Stimulated activated CD8-positive, alpha-beta memory T cell treated with anti-CD3 and anti-CD28 coated beads, Interleukin-15, amount 100 ng/mL, for 4 hours (primary cell): Measurements from ENCODE around the gene POLN.
"Not testable (repeated sequence)": the region's sequence is repeated elsewhere in the genome, so short reads cannot be mapped to it uniquely, and the experiment has no call there.

Experiments used
- DNase-seq, 2 donors: peaks; one replicate each; pipeline ENCODE4 v3.0.0-alpha.2; 2020; ENCODE audit warnings: low read depth in 2 of 2

The POLN gene

DNA sequence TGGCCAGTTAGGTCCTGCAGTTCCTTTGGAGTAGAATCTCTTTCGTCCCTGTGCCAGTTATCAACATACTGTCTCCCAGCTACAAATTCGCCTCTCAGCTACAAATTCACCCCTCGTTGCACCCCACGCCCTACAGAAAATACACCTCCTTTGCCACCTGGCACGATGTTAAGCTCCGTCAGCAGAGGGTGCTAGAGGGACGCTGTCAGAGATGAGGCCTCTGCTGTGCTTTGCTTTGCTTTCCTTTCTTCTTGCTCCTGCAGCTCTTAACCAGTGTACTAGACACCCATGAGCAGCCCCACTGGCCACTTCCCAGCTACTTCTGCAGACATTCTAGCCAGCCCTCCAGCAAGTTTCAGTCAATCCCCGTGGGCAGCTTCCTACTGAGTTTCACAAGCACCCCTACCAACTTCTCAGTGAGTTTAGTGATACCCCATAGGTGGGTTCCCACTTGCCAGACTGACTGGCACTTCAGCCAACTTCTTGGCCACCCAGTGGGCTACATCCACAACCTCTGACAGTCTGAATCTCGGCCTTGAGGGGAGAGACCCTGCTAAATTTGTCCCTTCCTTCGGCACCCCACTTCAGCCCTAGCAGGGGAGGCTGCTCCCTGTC lies 21.8 kb downstream of the POLN start:
- peak; percentile 41 to 57 for DNase-seq

DNA sequence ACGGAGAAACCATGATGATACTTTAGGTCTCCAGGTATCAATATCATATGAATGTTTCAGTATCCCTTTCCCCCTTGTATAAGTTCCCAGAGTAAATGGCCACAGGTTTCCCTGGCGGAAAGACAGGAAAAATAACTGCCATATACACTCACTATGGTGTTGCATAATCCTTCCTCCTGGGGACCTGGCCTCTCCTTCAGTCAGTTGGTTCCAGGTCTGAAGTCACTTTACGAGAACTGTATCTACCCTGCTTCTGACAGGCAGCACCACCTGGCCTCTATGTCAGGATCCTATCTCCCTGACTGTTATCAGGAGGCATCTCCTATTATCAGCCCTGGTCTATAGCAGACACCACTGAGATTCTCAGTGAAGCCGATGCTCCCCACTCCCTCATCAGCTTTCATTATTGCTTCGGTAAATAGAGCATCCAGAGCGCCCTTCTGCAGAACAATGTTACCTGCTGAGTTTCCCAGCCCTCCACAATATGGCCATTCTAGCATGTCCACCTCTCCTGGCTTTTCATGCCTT lies 22.6 kb downstream of the POLN start:
- no peak for DNase-seq

- no peak for DNase-seq
Measured at GRCh38 chr4:2218436-2218835, 23.5 kb downstream of the POLN start.

GRCh38 chr4:2217726-2218125 lies 24.2 kb downstream of the POLN start:
- no peak for DNase-seq

DNA sequence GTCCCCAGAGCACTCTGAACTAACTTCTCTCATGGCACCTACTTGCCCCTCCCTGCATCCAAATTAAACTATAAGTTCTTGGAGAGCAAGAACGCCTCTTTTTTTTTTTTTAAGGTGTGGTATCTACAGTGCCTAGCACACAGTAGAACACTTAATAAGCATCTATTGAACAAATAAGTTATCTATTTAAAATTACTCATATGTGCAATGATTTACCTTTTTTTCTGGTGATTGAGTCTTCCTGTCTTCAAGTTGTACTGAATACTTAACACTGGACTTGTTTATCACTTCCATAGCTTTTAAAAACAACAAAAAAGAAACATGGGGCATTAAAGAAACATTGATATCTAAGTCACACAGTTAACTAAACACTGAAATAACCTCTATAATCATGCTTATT lies 29.1 kb downstream of the POLN start:
- no peak for DNase-seq

- not testable (repeated sequence) for DNase-seq
Measured at GRCh38 chr4:2202789-2203188, 39.1 kb downstream of the POLN start.

DNA sequence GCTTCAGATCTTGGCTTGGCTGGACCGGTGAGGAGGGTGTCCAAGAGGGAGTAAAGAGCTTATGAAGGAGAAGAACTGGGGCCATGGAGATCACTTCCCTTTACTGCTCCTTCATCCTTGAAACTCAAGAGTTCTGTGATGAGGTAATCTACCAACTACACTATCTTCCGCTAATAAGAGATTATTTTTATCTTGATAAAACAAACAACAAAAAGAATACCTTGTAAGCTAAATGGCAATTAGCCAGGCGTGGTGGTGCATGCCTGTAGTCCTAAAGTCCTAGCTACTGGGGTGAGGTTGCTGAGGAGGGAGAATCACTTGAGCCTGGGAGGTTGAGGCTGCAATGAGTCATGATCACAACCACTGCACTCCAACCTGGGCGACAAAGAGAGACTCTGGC lies 47.4 kb downstream of the POLN start:
- DNase-seq, result no peak

DNA sequence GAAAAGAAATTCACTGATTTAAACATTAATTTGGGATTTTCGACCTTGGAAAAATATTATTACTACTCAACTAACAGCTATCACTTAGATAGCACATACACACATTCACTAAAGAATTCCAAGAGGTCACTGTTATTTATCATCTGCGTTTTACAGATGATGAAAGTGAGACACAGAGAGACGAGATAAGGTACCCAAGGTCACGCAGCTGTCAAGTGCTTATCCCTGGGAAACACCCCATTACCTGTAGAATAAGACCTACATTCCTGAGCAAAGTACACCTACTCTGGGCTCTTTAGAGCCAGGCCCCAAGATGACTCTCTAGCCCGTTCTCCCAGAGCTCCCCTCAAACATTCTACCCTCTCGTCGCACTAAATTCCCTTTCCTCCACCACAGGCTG lies 48.6 kb downstream of the POLN start:
- DNase-seq, result no peak

DNA sequence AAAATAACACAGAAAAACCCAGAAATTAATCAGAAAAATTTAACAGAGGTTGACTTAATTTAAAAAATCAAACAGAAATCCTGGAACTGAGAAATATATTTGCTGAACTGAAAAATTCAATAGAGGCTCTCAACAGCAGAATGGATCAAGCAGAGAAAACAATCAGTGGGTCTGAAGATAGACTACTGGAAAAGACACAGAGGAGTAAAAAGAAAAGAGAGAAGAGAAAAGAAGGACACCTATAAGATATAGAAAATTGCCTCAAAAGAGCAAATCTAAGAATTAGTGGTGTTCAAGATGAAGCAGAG lies 55.1 kb downstream of the POLN start:
- no peak for DNase-seq

DNA sequence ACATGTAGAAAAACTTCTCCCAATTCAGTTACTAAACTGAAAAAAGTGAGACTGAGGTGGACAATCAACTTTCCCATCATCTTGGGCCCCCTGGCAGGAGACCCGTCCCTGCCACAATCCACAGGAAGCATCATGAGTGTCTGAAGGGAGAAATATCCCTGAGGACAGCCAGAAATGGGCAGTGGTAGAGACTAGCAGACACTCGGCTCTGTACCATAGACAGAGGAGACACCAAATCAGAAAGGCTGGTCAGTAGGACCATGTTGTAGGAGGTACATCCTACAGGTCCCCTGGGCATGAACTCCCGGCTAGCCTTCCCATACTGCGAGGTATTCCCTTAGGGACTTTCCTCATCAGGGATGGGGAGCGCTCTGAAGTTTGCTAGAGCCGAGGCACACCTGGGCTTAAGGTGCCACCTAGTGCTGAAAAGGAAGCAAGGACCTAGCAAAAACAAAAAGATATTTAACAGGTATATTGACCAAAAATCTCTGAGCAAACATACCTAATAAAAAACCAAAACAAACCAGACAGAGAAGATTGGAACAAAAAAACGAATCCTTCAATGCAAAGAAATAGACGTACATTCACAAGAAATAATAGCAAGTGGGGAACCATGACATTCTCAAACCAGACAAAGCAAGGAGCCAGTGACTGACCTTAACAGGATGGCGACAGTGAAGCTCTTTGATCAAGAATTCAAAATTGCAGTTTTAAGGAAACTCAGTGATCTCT lies 55.6 kb downstream of the POLN start:
- DNase-seq, result no peak

DNA sequence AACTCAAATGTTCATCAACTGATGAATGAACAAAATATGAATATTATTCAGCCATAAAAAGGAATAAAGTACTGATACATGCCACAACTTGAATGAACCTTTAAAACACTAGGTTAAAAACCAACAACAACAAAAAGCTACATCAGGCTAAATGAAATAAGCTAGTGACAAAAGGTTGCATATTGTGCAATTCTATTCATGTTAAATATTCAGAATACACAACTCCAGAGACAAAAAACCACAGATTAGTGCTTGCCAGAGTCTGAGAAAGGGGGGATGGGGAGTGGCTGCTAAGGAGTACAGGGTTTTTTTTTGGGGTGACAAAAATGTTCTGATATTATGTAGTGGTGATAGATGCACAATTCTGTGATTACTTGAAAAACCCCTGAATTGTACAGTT lies 58.5 kb downstream of the POLN start:
- no peak for DNase-seq

DNA sequence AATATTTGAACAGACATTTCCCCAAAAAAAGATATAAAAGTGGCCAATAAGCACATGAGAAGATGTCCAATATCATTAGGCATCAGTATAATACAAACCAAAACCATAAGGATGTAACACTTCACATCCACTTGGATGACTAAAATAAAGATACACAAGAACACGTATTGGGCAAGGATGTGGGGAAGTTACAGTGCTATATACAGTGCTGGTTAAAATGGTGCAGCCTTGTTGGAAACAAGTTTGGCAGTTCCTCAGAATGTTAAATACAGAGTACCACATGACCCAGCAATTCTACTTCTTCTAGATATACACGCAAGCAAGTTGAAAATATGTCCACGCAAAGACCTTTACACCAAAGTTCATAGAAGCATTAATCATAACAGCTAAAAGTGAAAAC lies 58.9 kb downstream of the POLN start:
- no peak for DNase-seq

DNA sequence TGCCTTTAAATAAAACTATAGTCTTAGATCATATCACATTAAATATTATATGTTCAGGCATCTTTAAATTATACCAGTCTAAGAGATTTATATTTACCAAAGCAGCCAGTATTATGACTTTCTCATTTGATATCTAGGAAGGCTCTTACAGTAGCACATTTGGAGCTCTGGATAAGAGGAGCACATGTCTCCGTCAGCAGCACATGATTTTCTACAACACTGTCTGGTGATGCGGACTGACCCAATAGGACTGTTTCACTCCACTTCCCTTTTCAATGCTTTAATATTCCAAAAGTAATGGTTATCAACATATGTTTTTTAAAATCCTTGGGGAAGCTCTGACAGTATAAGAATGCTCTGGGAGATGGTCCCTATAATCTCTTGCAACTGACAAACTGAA lies 61.5 kb downstream of the POLN start:
- no peak for DNase-seq

- no peak for DNase-seq
Measured at GRCh38 chr4:2179717-2180116, 62.2 kb downstream of the POLN start.

DNA sequence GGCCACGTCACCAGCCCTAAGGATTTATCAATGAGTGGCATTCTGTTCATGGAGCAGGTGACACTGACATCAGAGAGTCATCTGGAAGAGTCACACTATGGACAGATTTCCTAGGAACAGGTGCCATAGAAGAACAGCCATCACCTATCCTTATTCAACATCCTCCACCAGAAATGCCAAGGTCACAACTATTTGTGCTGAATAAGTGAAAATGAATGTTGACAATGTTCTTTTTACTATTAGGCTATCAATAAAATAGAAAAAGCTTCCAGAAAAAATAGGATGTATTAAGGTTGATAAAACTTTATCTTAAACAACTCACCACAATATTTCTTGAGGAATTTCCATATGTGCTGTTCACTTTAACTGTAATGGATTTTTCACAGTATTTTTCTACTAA lies 62.9 kb downstream of the POLN start:
- no peak for DNase-seq

- DNase-seq, result no peak
Measured at GRCh38 chr4:2177443-2178093, 64.4 kb downstream of the POLN start.

DNA sequence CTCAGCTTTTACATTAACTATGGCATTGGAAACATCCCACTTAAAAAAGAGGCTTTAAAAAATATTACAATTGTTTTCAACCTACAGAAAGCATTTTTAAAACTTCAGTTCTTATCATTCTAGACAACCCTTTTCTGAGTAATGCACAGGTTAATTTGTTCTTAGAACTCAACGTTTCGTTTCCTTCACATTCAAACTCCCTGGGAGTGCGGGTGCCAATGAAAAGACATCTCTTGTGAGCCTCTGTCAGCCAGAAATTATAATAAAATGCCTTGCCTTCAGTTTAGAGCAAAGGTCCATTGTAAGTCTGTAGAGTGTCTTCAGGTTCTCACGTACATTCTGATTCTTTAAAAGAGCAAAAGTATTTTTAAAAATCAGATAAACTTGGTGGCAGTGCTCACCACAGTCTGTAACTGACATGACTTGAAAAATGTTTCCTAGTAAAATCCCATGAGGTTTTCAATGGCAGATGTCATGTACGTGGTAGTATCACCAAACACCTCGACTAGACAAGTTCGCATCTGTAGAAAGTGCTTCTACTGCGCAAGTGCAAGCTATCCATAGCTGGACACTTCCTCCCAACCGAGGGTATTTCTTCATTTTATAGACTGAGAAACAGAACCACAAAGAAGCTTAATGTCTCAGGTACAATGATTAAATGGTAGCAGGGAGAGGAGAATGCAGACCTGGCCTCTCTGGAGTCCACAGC lies 65.8 kb downstream of the POLN start:
- DNase-seq, result no peak

DNA sequence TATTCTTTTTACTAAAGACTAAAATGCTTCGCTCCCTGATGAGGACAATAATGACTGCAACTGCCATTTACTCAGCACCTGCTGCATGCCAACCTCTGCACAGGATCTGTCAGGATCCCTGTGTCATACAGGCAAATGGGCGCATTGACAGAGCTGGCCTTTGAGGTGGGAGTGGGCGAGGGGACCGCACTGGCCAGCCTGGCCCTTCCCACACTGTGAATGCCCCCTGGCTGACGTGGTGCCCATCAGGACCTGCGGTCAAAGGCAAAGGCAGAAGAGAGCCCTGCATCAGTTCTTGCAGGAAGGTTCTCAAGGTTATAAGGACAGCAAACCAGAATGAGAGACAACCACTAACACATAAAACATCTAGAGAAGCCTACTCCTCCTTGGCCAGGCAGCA lies 67.9 kb downstream of the POLN start:
- no peak for DNase-seq

- no peak for DNase-seq
Measured at GRCh38 chr4:2172627-2173231, 69.2 kb downstream of the POLN start.

DNA sequence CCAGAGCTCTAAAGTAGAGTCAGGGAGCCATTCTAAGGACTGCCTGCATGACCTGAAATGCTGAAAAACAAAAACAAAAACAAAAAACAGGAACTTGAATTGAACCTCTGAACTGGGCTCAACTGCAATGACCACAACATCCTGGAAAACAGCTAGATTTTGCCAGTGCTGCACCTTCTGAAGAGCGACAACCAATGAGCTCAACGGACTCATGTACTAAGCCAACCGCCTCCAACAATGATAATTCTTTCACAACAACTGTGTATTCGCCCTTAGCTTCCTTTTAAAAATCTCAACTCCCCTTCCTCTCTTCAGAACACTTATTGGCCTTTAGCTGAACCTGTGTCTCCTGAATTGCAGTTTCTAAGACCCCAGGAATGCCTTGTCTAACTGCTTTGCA lies 69.8 kb downstream of the POLN start:
- DNase-seq, result no peak

GRCh38 chr4:2168469-2169319 lies 73.2 kb downstream of the POLN start:
- no peak for DNase-seq
